ENCODE results near the gene IL18RAP.

Gene IL18RAP, protein sequence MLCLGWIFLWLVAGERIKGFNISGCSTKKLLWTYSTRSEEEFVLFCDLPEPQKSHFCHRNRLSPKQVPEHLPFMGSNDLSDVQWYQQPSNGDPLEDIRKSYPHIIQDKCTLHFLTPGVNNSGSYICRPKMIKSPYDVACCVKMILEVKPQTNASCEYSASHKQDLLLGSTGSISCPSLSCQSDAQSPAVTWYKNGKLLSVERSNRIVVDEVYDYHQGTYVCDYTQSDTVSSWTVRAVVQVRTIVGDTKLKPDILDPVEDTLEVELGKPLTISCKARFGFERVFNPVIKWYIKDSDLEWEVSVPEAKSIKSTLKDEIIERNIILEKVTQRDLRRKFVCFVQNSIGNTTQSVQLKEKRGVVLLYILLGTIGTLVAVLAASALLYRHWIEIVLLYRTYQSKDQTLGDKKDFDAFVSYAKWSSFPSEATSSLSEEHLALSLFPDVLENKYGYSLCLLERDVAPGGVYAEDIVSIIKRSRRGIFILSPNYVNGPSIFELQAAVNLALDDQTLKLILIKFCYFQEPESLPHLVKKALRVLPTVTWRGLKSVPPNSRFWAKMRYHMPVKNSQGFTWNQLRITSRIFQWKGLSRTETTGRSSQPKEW

GRCh38 chr2:102422910-102423309, at the start of gene IL18RAP:
TSS of gene IL18RAP (plus strand) at chr2:102423160. CDS start at chr2:102423278, 118 bp downstream.
- TF ChIP-seq JUND (IDR thresholded peaks at IDR 0.05; ENCODE audit: low read depth) = no peak
- no peak for DNase-seq (ENCODE audit: low read depth in 1 of 2, low spot score in 1 of 2)
- in situ Hi-C loops (cut with HindIII; ENCODE audit: low pct_unique_long_range_greater_than_20kb, low sequenced_read_pairs) = no loop called here

GRCh38 chr2:102376052-102376591, 46.8 kb upstream of the IL18RAP start:
- DNase-seq (ENCODE audit: low read depth in 1 of 2, low spot score in 1 of 2) = no peak
- TF ChIP-seq JUND (IDR thresholded peaks at IDR 0.05; ENCODE audit: low read depth) = no peak
- in situ Hi-C loops (cut with HindIII; ENCODE audit: low pct_unique_long_range_greater_than_20kb, low sequenced_read_pairs) = no loop called here

- no peak for DNase-seq (ENCODE audit: low read depth in 1 of 2, low spot score in 1 of 2)
These were observed 39.2 kb upstream of the IL18RAP start for GRCh38 chr2:102383722-102384121.

DNA sequence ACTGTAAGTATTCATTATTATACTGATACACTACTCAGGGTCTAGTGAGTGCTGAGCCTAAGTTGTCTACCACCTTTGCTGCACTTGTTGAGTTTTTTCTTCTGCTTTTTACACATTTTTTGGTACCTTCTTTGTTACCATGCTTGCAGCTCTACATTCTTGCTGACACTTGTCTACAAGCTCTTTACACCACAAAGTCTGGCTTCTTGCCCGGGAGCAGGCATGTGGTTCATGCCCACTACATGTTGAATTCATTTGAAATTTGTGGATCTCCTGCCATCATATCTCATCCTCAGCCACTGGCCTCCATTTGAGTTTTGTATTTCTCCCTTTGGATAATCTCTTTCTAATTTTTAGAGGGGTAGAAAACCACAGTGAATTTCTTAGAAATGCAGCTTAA, 37.4 kb upstream of the IL18RAP start:
- no peak for DNase-seq (ENCODE audit: low read depth in 1 of 2, low spot score in 1 of 2)
- no peak for TF ChIP-seq JUND (IDR thresholded peaks at IDR 0.05; ENCODE audit: low read depth)
- in situ Hi-C loops (cut with HindIII; ENCODE audit: low pct_unique_long_range_greater_than_20kb, low sequenced_read_pairs) = no loop called here

More at GRCh38 chr2:102383722-102384121, 39.2 kb upstream of the IL18RAP start:
- in situ Hi-C loops (cut with HindIII; ENCODE audit: low pct_unique_long_range_greater_than_20kb, low sequenced_read_pairs) = no loop called here
- no peak for TF ChIP-seq JUND (IDR thresholded peaks at IDR 0.05; ENCODE audit: low read depth)

DNA sequence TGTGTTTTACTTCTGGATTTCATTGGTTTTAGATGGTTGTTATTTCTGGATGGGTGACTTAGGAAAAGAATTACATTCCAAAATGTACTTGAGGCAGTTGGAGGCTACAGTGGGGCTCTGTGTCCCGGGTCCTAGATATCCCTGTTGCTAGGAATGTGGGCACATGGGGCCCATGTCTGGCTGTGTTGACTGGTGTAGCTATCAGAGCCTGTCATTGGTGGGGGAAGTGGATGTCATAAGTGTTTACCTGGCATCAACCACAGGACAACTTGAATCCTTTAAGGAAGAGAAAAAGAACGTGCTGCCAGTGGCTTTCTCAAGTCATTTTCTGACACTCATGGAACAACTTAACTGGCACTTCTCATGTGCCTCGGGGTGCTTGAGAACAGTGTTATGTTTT, 37.0 kb upstream of the IL18RAP start:
- no peak for TF ChIP-seq JUND (IDR thresholded peaks at IDR 0.05; ENCODE audit: low read depth)
- in situ Hi-C loops (cut with HindIII; ENCODE audit: low pct_unique_long_range_greater_than_20kb, low sequenced_read_pairs) = no loop called here
- no peak for DNase-seq (ENCODE audit: low read depth in 1 of 2, low spot score in 1 of 2)

DNA sequence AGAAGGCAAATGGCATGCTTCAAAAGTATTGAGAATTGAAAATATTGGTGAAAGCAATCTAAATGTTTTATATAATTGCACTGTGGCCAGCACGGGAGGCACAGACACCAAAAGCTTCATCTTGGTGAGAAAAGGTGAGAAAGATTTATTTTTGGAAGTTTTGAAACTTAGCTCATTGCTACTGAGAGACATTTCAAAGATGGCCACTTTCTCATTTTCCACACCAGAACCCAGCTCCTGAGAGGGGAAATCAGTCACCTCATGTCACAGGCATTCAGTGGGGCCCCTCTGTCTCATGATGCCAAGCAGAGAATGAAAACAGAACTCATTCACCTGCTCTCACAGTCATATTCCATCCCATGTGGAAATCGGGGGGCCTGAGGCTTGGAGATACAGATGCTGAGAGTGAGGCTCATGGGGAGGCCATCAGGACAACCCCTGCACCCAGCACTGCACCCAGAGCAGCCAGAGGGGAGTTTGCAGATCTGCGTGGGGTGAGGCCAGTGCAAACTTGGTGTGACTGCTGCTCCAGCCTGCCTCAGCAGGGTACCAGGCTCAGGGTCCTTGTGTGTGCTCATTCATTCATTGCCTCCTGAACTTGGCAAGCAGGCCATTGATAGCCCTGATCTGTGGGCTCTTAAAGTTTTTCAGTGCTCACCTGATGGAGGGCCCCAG, 36.0 kb upstream of the IL18RAP start:
- TF ChIP-seq JUND (IDR thresholded peaks at IDR 0.05; ENCODE audit: low read depth) = no peak
- in situ Hi-C loops (cut with HindIII; ENCODE audit: low pct_unique_long_range_greater_than_20kb, low sequenced_read_pairs) = no loop called here
- no peak for DNase-seq (ENCODE audit: low read depth in 1 of 2, low spot score in 1 of 2)

GRCh38 chr2:102387763-102388546, 35.0 kb upstream of the IL18RAP start:
- TF ChIP-seq JUND (IDR thresholded peaks at IDR 0.05; ENCODE audit: low read depth) = no peak
- in situ Hi-C loops (cut with HindIII; ENCODE audit: low pct_unique_long_range_greater_than_20kb, low sequenced_read_pairs) = no loop called here
- DNase-seq (ENCODE audit: low read depth in 1 of 2, low spot score in 1 of 2) = no peak

DNA sequence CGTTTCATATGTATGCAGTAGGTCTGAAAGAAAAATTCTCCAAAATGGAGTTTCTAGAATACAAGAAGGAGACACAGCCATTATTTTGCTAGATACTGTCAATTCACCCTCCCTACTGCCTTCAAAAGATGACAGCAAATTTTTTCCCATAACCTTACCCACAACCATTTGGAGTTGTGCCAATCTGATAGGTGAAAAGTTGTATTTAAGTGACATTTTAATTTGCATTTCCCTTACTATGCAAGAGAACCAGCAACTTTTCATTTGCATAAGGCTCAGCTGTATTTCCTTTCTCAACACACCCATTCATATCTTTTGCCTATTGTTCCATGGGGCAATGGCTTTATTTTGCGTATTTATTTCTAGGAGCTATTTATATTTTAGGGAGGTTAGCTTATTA, 31.4 kb upstream of the IL18RAP start:
- peak in 1 of 2 experiments; percentile 45 for DNase-seq (ENCODE audit: low read depth in 1 of 2, low spot score in 1 of 2)
- in situ Hi-C loops (cut with HindIII; ENCODE audit: low pct_unique_long_range_greater_than_20kb, low sequenced_read_pairs) = no loop called here
- TF ChIP-seq JUND (IDR thresholded peaks at IDR 0.05; ENCODE audit: low read depth) = no peak

DNA sequence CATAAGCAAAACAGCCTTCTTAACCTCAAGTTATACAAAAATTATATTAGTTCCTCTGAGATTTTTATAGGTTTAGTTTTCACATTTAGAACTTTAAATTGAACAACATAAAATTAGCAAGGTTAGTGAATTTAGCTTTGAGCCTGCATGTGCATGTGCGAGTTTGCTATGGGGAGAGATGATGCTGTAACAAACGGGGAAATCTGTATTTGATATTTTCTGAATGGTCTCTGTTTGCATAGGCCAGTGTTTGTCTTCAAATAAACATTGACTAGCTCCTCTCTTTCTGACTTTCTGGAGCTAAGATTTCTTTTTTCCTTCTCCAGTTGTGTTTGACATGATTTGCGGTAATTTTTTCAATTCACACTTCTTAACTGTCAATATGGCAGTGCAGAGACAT, 30.9 kb upstream of the IL18RAP start:
- TF ChIP-seq JUND (IDR thresholded peaks at IDR 0.05; ENCODE audit: low read depth) = no peak
- in situ Hi-C loops (cut with HindIII; ENCODE audit: low pct_unique_long_range_greater_than_20kb, low sequenced_read_pairs) = no loop called here
- DNase-seq (ENCODE audit: low read depth in 1 of 2, low spot score in 1 of 2) = no peak

DNA sequence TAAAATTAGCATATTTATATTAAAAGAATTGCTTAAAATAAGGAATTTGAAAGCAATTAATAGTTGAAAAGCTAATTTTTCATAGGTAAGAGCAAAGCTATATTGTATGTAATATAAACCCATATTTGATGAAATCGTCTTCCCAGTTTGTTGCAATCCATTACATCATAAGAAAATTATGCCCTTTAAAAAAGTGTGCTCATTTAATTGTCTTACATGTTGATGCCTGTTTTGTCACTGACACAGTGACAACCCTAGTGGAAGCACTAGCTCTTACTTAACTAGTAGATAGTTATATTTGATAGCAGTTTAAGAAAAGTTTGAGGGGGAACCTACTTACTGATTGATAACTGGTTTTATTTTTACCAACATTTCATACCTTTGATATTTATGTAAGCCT, 30.0 kb upstream of the IL18RAP start:
- no peak for TF ChIP-seq JUND (IDR thresholded peaks at IDR 0.05; ENCODE audit: low read depth)
- in situ Hi-C loops (cut with HindIII; ENCODE audit: low pct_unique_long_range_greater_than_20kb, low sequenced_read_pairs) = no loop called here
- no peak for DNase-seq (ENCODE audit: low read depth in 1 of 2, low spot score in 1 of 2)

DNA sequence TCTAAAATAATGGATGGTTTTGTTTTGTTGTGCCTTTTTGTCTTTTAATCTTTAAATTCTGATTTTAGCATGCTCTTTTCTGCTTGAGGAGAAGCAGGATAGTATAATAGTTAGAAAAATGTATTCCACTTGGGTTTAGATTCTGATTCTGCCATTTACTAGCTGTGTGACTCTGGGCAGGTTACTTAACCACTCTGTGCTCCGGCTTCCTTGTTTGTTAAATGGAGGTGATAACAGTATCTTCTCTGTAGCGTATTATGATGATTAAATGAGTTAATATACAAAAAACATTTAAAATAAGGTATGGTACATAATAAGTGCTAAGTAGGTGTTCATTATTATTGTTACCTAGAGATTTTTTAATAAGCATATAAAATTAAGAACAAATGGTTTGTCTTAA, 26.9 kb upstream of the IL18RAP start:
- in situ Hi-C loops (cut with HindIII; ENCODE audit: low pct_unique_long_range_greater_than_20kb, low sequenced_read_pairs) = no loop called here
- no peak for TF ChIP-seq JUND (IDR thresholded peaks at IDR 0.05; ENCODE audit: low read depth)
- no peak for DNase-seq (ENCODE audit: low read depth in 1 of 2, low spot score in 1 of 2)

DNA sequence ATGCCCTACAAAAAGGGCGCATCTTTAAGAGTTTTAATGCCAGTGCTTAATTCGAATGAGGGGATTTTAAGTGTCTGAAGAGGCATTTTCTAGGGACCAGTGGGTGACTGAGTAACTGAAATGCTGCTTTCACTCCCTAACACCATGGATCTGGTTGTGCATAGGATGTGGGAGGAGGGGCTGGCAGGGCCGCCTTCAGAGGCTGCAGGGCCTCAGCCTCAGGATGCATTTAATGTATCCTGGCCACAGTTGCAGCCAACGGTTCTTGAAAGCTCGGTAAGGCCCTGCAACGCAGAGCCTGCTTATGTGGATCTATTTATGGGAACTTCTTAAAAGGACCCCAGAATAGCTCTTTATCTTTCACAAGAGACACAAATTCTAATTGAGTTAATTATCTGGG, 25.8 kb upstream of the IL18RAP start:
- TF ChIP-seq JUND (IDR thresholded peaks at IDR 0.05; ENCODE audit: low read depth) = no peak
- in situ Hi-C loops (cut with HindIII; ENCODE audit: low pct_unique_long_range_greater_than_20kb, low sequenced_read_pairs) = no loop called here
- no peak for DNase-seq (ENCODE audit: low read depth in 1 of 2, low spot score in 1 of 2)
